Measurements from ENCODE around the gene AHSG.

- TF ChIP-seq CTCF (IDR thresholded peaks at IDR 0.05) (no peak), POLR2A (IDR thresholded peaks at IDR 0.05) (no peak)
Observed at GRCh38 chr3:186620213-186621092, 7.6 kb downstream of the AHSG start.
